T1000 (cell line): ENCODE measurements around the gene CRYBA2.

Experiments used
- DNase-seq: peaks from one replicate; lab custom pipeline; 2025; ENCODE audit warnings: mixed read lengths; lab: John Stamatoyannopoulos, UW

Gene CRYBA2

DNA sequence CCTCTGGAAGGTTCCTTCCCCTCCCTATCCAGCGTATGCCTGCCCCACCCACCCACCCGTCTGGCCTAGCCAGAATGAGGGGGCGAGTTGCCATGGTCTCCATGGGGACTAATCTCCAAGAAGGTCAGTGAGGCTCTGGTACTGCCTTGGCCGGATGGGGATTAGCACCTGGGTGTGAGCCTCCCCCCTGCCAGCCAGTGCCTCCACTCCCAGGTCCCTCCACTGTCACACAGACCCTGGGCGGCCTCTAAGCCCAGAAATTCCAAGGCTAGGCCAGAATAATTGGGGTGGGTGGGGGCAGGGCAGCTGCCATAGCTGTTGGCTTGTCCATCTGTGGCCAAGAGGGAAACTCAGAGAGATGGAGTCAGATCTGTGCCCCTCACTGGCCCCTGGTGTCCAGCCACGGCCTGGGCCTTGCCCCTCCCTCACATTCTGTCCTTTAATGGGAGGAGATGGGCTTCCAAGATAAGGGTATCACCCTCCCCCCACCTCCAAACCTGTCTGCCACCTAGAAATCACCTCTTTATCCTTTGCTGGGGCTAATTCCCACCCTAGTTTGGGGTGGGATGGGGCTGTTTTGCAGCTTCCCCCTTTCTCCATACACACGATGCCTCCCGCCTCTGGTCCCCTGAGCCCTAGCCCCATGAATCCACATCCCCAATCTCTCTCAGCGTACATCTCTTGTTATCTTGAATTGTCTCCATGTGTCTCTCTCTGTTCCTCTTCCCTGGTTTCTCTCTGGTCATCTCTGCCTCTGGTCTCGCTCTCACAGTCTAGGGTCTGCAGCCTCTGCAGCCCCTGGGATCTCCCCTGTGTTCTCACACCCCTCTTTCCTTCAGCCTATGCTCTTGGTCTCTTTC, 6.0 kb upstream of the CRYBA2 start:
- DNase-seq = no peak

DNA sequence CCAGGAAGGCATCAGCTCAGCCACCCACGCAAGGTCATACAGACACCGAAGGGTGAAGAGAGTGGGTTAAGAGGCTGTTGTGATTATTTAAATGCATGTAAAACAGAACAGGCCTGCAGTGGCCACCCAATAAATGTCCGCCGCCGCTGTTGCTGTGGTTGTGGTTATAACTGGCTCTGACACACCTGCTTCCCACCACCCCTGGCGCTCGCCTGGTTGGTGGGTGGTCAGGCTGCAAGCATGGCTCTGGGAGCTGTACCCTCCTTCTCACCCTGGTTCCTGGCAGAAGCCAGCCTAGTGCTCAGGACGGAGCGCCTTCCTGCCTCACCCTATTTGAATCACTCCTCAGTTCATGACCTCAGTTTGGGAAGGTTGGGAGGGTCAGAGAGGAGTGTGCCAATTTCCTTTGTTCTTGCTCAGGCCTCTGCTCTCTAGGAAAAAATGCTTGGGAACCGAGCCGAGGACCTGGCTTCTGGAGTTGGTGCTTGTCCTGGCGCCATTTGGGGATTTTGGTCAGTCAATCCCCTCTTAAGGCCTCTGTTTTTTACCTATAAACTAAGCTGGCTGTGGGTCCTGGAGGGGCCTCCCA, 5.3 kb upstream of the CRYBA2 start:
- DNase-seq = no peak

DNA sequence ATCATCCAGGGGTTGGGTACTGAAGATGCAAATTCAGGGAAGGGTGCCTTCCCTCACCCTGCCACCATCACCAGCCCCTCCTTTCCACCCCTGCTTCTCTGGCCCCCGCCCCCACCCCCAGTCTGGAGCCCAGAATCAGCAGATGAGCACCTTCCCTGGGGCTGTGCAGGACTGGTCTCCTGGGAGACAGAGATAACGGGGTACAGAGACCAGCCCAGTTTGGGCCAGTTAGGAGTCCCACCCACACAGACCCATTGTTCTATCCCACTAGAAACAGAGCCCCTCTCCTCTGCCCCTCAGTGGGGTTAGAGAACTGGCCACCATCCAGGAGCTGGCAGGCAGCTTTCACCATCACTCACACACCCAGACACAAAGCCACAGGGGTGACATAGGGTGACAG, 4.5 kb upstream of the CRYBA2 start:
- DNase-seq = no peak

GRCh38 chr2:218996937-218997336, 3.7 kb upstream of the CRYBA2 start:
- DNase-seq = no peak

- peak; percentile 65 for DNase-seq
These were observed 2.9 kb upstream of the CRYBA2 start for GRCh38 chr2:218995972-218996711.

DNA sequence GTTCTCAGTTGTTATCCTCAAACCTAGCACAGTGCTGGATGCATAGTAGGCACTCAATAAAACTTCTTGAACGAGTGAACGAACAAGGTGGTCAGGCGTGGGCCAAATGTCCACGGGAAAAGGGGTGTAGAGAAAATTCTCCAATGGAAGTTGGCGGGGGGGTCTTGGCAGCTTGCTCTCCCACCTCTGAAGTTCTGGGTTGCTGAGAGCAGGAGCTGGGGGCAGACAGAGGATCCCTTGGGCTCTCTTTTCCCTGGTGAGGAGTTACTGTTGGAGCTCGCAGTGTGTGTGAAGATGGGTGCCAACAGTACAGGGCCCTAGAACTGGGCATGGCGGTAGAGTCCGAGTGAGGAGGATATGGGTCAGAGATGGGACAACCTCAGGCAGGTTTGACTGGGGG, 2.3 kb upstream of the CRYBA2 start:
- DNase-seq = no peak

- no peak for DNase-seq
These were observed 398 bp downstream of the CRYBA2 start for GRCh38 chr2:218992703-218993344.

DNA sequence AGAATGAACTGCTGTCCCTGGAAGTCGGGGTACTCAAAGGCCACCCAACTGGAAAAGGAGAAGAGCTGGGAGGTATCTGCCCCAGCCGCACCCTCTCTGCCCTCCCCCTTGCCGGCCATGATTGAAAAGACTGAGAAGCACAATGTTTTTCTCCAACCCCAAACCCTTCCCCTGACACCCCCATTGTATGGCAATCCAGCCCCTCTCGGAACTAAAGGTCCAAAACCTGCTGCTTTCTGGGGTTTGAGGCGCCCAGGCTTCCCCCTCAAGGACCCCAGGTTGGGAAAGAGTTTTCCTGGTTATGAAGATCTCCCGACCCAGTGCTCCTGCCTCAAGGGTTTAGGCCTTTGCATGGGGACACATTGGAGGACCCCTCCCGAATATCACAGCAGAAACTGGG, 1.0 kb downstream of the CRYBA2 start:
- no peak for DNase-seq

DNA sequence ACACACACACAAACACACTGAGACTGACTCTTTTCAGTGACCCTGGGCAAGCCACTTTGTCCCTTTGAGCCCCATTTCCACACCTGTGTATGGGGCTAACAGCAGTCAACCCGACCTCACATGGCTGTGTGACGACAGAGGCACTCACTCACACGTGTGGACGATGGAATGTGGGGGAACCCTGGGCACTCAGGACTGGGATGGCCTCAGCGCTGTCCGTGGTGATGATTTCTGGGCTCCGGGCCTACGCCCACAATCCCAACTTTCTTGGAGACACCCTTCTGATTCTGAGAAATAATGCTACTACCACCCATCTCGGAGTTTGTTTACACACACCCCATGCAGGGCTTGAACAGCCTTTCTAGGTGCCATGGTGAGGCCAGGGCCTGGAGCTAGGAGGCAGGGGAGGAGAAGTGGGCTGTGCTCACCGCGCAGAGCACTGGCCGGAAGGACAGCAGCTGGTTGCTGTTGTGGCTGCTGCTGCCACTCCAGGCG, 1.5 kb downstream of the CRYBA2 start:
- DNase-seq = no peak

- no peak for DNase-seq
These were observed 2.6 kb downstream of the CRYBA2 start for GRCh38 chr2:218990612-218991011.

- DNase-seq = no peak
These were observed 3.2 kb downstream of the CRYBA2 start for GRCh38 chr2:218990052-218990451.

DNA sequence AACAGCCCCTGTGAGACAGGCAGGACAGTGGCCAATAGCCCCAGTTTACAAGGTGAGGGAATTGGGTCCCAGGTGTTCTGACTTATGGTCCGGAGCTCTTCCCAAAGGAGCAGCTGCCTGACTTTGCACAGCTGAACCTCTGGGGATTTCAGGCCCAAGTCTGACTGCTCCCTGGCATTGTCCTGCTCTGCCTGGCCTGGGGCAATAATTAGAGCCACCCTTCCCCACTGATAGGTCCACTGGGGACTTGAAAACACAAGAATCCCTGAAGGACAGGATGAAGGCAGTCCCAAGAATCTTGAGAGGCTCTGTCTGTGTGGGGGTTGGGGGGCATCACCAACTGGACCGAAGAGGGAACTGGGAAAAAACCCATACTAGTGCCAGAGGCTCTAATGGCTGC, 4.6 kb downstream of the CRYBA2 start:
- no peak for DNase-seq

DNA sequence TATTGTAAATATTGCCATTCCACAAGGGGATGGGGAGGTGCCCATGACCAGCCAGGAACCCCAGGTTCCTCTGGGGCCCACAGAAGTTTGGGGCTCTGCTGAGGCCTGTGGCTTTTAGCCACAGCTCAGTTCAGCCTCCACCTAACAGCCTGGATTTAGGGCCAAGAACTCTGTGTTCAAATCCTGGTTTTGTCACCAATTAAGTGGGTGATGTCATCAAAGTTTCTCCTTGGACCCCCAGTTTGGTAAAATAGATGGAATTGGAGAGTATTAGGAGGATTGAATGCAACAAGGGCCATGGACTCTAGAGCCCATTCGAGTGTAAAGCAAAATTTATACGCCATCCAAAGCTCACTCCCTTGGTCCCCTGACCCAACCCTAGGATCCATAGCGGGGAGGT, 5.1 kb downstream of the CRYBA2 start:
- no peak for DNase-seq

- no peak for DNase-seq
These were observed 7.0 kb downstream of the CRYBA2 start for GRCh38 chr2:218986148-218986761.

GRCh38 chr2:218985325-218986091, 7.7 kb downstream of the CRYBA2 start:
- no peak for DNase-seq

- DNase-seq = no peak
These were observed 8.2 kb downstream of the CRYBA2 start, which contains the start of gene FEV for GRCh38 chr2:218985021-218985324. TSS of gene FEV (minus strand) at chr2:218985184. CDS start at chr2:218985075, 109 bp downstream.

GRCh38 chr2:218984239-218985020, 8.8 kb downstream of the CRYBA2 start:
- no peak for DNase-seq

- DNase-seq = no peak
These were observed 9.3 kb downstream of the CRYBA2 start for GRCh38 chr2:218983934-218984238.

- no peak for DNase-seq
These were observed 9.8 kb downstream of the CRYBA2 start for GRCh38 chr2:218983263-218983933.
